K562 treated with DMSO at 1 percent for 12 hours (cell line): Measurements from ENCODE around the gene HABP2. TPM values are rescaled to one million over a fixed set of nuclear protein-coding genes. Genes with fewer than 3 reads are reported as not detected.

ENCODE experiments used
- total RNA-seq: library from RNA; unstranded; fragments of 300-600 nt; gene quantifications from 2 replicates; pipeline ENCODE4 v1.2.3, GENCODE V29; 2022; ENCODE audit not compliant: insufficient read depth

Gene HABP2
- total RNA-seq = not detected in 2 replicates

DNA sequence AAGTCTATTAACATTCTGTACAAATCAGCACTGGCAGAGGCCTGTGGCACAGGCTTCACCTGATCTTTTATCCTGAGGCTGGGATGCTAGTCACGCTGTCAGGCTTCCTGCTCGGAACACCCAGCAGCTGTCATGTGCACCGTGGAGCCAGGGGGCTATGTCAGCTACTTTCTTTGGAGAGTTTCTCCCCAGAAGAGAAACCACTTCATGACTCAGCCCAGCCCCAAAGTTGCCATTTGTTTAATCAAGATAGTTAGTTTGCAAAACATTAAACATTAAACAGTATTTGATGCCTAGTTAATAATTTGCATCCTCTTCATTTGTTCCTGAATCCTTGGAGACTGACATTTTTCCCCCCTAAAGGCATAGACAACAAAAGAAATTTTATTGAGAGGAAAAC, at the start of gene HABP2:
TSS of gene HABP2 (plus strand) at position 353 of the 400 bp plus-strand sequence. CDS start 69 bp downstream, outside the sequence.

Other genes starting within 250 kb of the HABP2 start
- gene NRAP, start 111.0 kb downstream of the HABP2 start, total RNA-seq = not detected in 2 replicates
- gene CASP7, start 126.9 kb downstream of the HABP2 start, total RNA-seq = 11.9 and 33.0 TPM in 2 replicates
- not detected in 2 replicates for gene PLEKHS1, start 198.6 kb downstream of the HABP2 start, total RNA-seq